22Rv1 (cell line): ENCODE data around the gene UCN3.

ENCODE experiments used
- ZFX ChIP-seq: fragments of 450-650 bp; IDR thresholded peaks from 2 replicates; pipeline ENCODE4 v1.6.1; 2017; ENCODE audit warnings: antibody characterized with exemption, borderline replicate concordance
- TF ChIP-seq, protein P1 (sequence below): fragments of 450-650 bp; IDR thresholded peaks from 2 replicates; pipeline ENCODE4 v1.5.1; 2017; ENCODE audit warnings: mild to moderate bottlenecking

DNA sequence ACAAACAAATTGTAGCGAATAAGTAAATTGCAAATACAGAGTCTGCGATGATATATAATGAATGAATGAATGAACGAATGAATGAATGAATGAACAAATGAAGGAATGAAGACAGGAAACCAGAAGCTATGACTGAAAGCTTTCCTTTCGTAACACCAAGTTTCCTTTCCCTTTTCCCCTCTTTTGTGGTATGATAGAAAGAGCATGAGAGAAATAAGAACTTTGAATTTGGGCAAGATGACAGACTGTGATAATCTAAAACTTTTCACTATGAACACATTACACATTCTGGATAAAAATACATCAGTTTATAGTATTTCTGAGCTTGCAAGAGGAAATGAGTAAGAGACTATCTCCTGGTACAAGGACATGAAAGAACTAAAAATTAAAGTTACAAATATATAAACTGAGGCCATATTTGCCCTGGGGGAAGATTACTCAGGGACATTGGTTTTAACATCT, 8.4 kb upstream of the UCN3 start:
- TF ChIP-seq, protein P1, sequence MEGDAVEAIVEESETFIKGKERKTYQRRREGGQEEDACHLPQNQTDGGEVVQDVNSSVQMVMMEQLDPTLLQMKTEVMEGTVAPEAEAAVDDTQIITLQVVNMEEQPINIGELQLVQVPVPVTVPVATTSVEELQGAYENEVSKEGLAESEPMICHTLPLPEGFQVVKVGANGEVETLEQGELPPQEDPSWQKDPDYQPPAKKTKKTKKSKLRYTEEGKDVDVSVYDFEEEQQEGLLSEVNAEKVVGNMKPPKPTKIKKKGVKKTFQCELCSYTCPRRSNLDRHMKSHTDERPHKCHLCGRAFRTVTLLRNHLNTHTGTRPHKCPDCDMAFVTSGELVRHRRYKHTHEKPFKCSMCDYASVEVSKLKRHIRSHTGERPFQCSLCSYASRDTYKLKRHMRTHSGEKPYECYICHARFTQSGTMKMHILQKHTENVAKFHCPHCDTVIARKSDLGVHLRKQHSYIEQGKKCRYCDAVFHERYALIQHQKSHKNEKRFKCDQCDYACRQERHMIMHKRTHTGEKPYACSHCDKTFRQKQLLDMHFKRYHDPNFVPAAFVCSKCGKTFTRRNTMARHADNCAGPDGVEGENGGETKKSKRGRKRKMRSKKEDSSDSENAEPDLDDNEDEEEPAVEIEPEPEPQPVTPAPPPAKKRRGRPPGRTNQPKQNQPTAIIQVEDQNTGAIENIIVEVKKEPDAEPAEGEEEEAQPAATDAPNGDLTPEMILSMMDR = no peak
- TF ChIP-seq ZFX = no peak
